Tibial artery (tissue), 4 donors: ENCODE measurements around the gene RAB42.
"Not testable (repeated sequence)": the region's sequence is repeated elsewhere in the genome, so short reads cannot be mapped to it uniquely, and the experiment has no call there.

Experiments
- DNase-seq, 2 donors: peaks; one replicate each; pipeline ENCODE4 v3.0.0-alpha.2; 2019
- H3K27ac ChIP-seq, 2 donors: fragments of 200-600 bp; sonication (generic) in 1 of 2; 1 replicate in 1 of 2; 2 replicates in 1 of 2; pipeline ENCODE4 v1.5.1; 2018 to 2019; ENCODE audit warnings: mild to moderate bottlenecking in 1 of 2
- H3K27me3 ChIP-seq, 2 donors: fragments of 200-600 bp; sonication (generic) in 1 of 2; one replicate each; pipeline versions ENCODE4 v1.5.1 to v1.6.0; 2016 to 2019
- H3K36me3 ChIP-seq, 3 donors: fragments of 200-600 bp; sonication (generic) in 2 of 3; one replicate each; pipeline ENCODE4 v1.5.1; 2016 to 2019; ENCODE audit warnings: mild to moderate bottlenecking in 2 of 3
- H3K4me1 ChIP-seq, 4 donors: fragments of 200-600 bp; sonication (generic) in 2 of 4; 1 replicate in 3 of 4; 2 replicates in 1 of 4; pipeline ENCODE4 v1.5.1; 2016 to 2019
- H3K4me3 ChIP-seq, 2 donors: fragments of 200-600 bp; sonication (generic) in 1 of 2; 1 replicate in 1 of 2; 2 replicates in 1 of 2; pipeline ENCODE4 v1.5.1; 2018 to 2019; ENCODE audit warnings: mild to moderate bottlenecking in 2 of 2
- H3K9me3 ChIP-seq, 3 donors: fragments of 200-600 bp; sonication (generic) in 1 of 3; one replicate each; pipeline ENCODE4 v1.5.1; 2016 to 2019
- intact Hi-C: fragments of 100-400 bp; cut with DNase I; formaldehyde crosslinking; loops from one replicate; pipeline ENCODE4 v1.15.0; 2023; ENCODE audit warnings: low total_unique reads
- TF ChIP-seq, protein P1 (sequence below), 2 experiments: fragments of 200-600 bp in 1 of 2; fragments of 450-650 bp in 1 of 2; IDR thresholded peaks; one replicate each; pipeline ENCODE4 v1.5.1; 2017 to 2019; ENCODE audit warnings: antibody characterized with exemption in 2 of 2, mild to moderate bottlenecking in 1 of 2, moderate library complexity in 1 of 2

RAB42 gene

DNA sequence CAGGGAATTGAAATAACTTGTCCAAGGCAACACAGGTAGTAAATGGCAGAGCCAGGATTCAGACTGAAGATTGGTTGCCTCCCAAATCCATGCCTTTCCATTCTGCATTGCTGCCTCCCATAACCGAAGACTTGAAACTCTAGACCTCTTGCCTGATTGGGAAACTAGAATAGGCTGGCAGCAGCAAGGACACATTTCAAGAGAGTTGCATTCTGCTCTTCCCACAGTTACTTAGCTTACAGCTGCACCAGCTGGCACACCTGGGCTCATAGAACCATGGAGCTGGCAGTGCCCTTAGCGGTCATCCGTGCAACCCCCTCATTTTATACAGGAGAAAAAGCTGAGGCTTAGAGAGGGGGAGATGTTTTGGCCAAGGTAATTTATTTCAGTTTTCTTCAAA is 31.2 kb upstream of the RAB42 start:
- Histone ChIP-seq H3K4me1 (no peaks in the 10 kb centered on the region), H3K27me3 (no peaks in the 10 kb centered on the region), H3K27ac (no peak overlapping the region), H3K36me3 (peaks cover 73 to 100% (median 94%) of the 10 kb centered on the region in 3 donors), H3K4me3 (no peak overlapping the region), H3K9me3 (no peaks in the 10 kb centered on the region)
- no peak for DNase-seq
- intact Hi-C loops: no loop called here
- TF ChIP-seq, protein P1, sequence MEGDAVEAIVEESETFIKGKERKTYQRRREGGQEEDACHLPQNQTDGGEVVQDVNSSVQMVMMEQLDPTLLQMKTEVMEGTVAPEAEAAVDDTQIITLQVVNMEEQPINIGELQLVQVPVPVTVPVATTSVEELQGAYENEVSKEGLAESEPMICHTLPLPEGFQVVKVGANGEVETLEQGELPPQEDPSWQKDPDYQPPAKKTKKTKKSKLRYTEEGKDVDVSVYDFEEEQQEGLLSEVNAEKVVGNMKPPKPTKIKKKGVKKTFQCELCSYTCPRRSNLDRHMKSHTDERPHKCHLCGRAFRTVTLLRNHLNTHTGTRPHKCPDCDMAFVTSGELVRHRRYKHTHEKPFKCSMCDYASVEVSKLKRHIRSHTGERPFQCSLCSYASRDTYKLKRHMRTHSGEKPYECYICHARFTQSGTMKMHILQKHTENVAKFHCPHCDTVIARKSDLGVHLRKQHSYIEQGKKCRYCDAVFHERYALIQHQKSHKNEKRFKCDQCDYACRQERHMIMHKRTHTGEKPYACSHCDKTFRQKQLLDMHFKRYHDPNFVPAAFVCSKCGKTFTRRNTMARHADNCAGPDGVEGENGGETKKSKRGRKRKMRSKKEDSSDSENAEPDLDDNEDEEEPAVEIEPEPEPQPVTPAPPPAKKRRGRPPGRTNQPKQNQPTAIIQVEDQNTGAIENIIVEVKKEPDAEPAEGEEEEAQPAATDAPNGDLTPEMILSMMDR (IDR thresholded peaks at IDR 0.05): no peak

DNA sequence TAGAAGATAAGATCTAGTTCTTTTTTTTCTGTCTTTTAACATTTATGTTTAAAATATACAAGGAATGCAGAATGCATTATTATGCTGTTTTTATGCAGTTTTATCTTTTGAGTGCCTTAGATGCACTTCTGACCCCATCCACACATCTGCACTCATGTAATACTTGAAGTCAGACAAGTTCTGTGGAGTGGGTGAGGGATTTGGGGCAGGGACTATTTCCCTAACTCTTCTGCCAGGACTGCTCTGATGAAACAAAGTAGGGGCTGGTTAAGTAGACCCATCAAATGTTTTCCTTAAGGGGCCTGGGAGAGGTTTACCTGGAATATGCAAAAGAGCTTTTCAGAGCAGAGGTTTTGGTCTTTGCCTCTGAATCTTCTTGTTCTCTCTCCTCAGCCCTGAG is 27.8 kb upstream of the RAB42 start:
- Histone ChIP-seq H3K27me3 (no peaks in the 10 kb centered on the region), H3K27ac (no peak overlapping the region), H3K36me3 (peaks cover 86 to 100% (median 100%) of the 10 kb centered on the region in 3 donors), H3K9me3 (no peaks in the 10 kb centered on the region), H3K4me3 (no peak overlapping the region), H3K4me1 (no peaks in the 10 kb centered on the region)
- intact Hi-C loops: no loop called here
- DNase-seq: no peak
- TF ChIP-seq, protein P1 (IDR thresholded peaks at IDR 0.05): no peak

DNA sequence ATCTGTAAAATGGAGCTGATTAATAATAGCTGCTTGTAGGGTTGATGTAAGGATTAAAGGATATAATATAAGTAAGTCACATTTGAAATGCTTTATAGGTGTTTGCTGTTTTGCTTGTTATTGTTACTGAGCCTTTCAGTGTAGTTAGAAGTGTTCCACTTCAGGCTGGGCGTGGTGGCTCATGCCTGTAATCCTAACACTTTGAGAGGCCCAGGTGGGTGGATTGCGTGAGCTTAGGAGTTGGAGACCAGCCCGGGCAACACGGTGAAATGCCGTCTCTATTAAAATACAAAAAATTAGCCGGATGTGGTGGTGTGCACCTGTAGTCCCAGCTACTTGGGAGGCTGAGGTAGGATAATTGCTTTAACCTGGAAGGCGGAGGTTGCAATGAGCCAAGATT is 27.0 kb upstream of the RAB42 start:
- DNase-seq: no peak
- H3K36me3 ChIP-seq: peaks cover 80 to 100% (median 97%) of the 10 kb centered on the region in 3 donors
- no peak overlapping the region for H3K27ac ChIP-seq

DNA sequence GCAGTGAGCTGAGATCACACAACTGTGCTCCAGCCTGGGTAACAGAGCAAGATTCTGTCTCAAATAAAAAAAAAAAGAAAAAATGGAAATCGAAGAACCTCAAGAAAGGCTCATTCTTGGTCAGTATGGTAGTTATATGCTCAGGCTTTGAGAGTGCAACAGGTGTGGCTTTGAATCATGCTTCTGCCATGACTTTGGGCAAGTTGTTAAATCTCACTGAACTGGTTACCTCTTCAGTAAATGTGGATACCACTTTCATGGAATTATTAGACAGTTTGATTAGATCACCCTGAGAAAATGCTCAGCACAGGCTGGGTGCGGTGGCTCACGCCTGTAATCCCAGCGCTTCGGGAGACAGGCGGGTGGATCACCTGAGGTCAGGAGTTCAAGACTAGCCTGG is 26.3 kb upstream of the RAB42 start:
- TF ChIP-seq, protein P1 (IDR thresholded peaks at IDR 0.05): no peak
- Histone ChIP-seq H3K4me3 (no peak overlapping the region), H3K36me3 (peaks cover 77 to 100% (median 97%) of the 10 kb centered on the region in 3 donors)

More for the DNA sequence above, 27.0 kb upstream of the RAB42 start:
- TF ChIP-seq, protein P1 (IDR thresholded peaks at IDR 0.05): no peak
- Histone ChIP-seq H3K27me3 (no peaks in the 10 kb centered on the region), H3K9me3 (no peaks in the 10 kb centered on the region), H3K4me1 (no peaks in the 10 kb centered on the region), H3K4me3 (no peak overlapping the region)
- intact Hi-C loops: no loop called here

DNA sequence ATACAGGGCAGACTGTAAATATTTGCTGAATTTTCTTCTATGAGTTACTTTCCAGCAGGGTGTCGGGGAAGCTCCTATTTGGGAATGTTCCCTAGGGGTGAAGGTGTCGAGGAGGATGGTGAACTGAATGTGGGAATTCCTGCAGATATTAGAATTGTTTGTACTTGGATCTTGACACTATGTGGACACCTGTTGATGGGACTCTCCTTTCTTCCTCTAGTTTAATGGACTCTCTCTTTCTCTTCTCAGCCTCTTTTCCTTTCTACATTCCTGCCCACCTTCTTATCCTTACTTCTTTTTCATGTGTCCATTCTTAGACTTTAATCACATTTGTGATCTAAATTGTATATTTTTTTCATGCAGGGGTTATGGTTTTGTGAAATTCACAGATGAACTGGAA is 25.1 kb upstream of the RAB42 start:
- Histone ChIP-seq H3K36me3 (peaks cover 75 to 100% (median 96%) of the 10 kb centered on the region in 3 donors), H3K4me1 (no peaks in the 10 kb centered on the region), H3K27ac (no peak overlapping the region), H3K9me3 (no peaks in the 10 kb centered on the region), H3K4me3 (no peak overlapping the region), H3K27me3 (no peaks in the 10 kb centered on the region)
- intact Hi-C loops: no loop called here
- TF ChIP-seq, protein P1 (IDR thresholded peaks at IDR 0.05): no peak
- DNase-seq: no peak

More for the DNA sequence above, 26.3 kb upstream of the RAB42 start:
- no peak for DNase-seq
- intact Hi-C loops: no loop called here
- Histone ChIP-seq H3K4me1 (no peaks in the 10 kb centered on the region), H3K9me3 (no peaks in the 10 kb centered on the region), H3K27me3 (no peaks in the 10 kb centered on the region), H3K27ac (no peak overlapping the region)

DNA sequence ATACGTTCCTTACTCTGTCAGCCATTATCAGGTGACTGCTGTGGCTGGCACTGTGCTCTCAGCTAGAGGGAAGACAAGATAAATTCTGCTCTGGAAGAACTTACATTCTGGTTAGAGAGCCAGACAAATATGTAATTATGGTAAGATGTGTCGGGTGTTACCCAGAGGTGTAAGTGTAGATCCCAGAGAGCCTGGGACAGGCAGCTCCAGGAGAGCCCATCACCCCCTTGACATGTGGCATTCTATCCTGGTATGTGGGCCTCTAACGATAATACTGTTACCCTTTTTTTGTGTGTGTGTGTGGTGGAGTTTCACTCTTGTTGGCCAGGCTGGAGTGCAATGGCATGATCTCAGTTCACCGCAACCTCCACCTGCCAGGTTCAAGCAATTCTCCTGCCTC is 20.2 kb upstream of the RAB42 start:
- peaks cover 64 to 100% (median 83%) of the 10 kb centered on the region in 3 donors for H3K36me3 ChIP-seq

DNA sequence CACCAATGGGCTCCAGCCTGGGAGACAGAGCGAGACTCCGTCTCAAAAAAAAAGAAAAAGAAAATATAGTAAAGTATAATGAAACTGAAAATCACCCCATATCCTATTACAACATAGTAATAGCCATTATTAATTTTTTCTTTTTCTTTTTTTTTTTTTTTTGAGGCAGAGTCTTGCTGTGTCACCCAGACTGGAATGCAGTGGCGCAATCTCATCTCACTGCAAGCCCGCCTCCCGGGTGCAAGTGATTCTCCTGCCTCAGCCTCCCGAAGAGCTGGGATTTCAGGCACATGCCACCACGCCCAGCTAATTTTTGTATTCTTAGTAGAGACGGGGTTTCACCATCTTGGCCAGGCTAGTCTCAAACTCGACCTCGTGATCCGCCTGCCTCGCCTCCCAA is 19.2 kb upstream of the RAB42 start:
- DNase-seq, H3K4me3 ChIP-seq, H3K27me3 ChIP-seq, H3K27ac ChIP-seq, H3K4me1 ChIP-seq, intact Hi-C loops, H3K9me3 ChIP-seq: not testable (repeated sequence)
- H3K36me3 ChIP-seq: peaks cover 64 to 100% (median 82%) of the 10 kb centered on the region in 3 donors

More for the DNA sequence above, 20.2 kb upstream of the RAB42 start:
- DNase-seq: no peak
- H3K4me3 ChIP-seq: no peak overlapping the region
- H3K4me1 ChIP-seq: no peaks in the 10 kb centered on the region
- no peaks in the 10 kb centered on the region for H3K27me3 ChIP-seq
- no peaks in the 10 kb centered on the region for H3K9me3 ChIP-seq
- TF ChIP-seq, protein P1 (IDR thresholded peaks at IDR 0.05): no peak
- intact Hi-C loops: no loop called here
- no peak overlapping the region for H3K27ac ChIP-seq
